Activated CD4-positive, alpha-beta memory T cell treated with anti-CD3 and anti-CD28 coated beads for 36 hours (primary cell): ENCODE results near the gene PCDHB4. TPM values are rescaled to one million over a fixed set of nuclear protein-coding genes. Genes with fewer than 3 reads are reported as not detected.
"Not testable (repeated sequence)": the region's sequence is repeated elsewhere in the genome, so short reads cannot be mapped to it uniquely, and the experiment has no call there.

Source experiments
- CTCF ChIA-PET: fragments of 350-600 bp; sonication (Branson Sonifier 250); formaldehyde crosslinking; loops from one replicate; lab custom pipeline; 2021; ENCODE audit warnings: antibody characterized with exemption, inconsistent platforms; lab: Charles Lee
- POLR2A ChIA-PET: fragments of 350-600 bp; sonication (Branson Sonifier 250); formaldehyde crosslinking; loops from one replicate; lab custom pipeline; 2021; ENCODE audit warnings: antibody characterized with exemption; lab: Charles Lee
- DNase-seq: peaks from one replicate; pipeline ENCODE4 v3.0.0-alpha.2; 2020
- H3K27ac Mint-ChIP-seq: one replicate; pipeline ENCODE4 v1.8.0; 2021; ENCODE audit warnings: mixed read lengths
- H3K27me3 Mint-ChIP-seq: one replicate; pipeline ENCODE4 v1.8.0; 2021; ENCODE audit warnings: mixed read lengths
- H3K36me3 Mint-ChIP-seq: one replicate; pipeline ENCODE4 v1.8.0; 2021; ENCODE audit warnings: mixed read lengths
- H3K4me1 Mint-ChIP-seq: one replicate; pipeline ENCODE4 v1.8.0; 2021; ENCODE audit warnings: low read depth, mixed read lengths
- H3K4me3 Mint-ChIP-seq: one replicate; pipeline ENCODE4 v1.8.0; 2021; ENCODE audit warnings: mild to moderate bottlenecking, mixed read lengths
- H3K9me3 Mint-ChIP-seq: one replicate; pipeline ENCODE4 v1.8.0; 2021; ENCODE audit warnings: mixed read lengths
- intact Hi-C: fragments of 100-400 bp; cut with micrococcal nuclease; formaldehyde crosslinking; loops from one replicate; pipeline ENCODE4 v1.15.1; 2023
- total RNA-seq, 2 experiments: library from RNA; stranded (reverse); gene quantifications; one replicate each; pipeline ENCODE4 v1.2.3, GENCODE V29; 2021

PCDHB4 gene
- total RNA-seq, 2 experiments from 2014 or later: not detected

DNA sequence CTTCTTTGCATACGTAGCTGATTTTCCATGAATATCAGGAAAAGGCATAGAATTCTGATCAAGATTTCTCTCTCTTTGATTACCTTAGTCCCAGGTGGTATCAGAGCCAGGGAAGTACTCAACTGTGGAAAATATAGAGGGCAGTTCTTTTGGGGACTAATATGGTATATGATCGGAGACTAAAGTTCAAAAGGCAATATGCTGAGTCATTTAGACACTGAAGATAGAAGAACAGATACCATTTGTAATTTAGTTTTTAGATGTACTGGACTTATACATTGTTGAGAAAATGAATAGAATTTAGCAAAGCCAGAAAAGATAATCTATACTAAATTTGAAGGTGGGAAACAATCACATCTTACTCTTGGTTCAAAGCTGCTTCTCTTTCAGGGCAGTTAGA, 16.3 kb upstream of the PCDHB4 start:
- Mint-ChIP-seq H3K27ac (no peak overlapping the region), H3K36me3 (peaks cover 5% of the 10 kb centered on the region), H3K4me1 (peaks cover 1% of the 10 kb centered on the region), H3K4me3 (no peak overlapping the region), H3K9me3 (peaks cover 16% of the 10 kb centered on the region), H3K27me3 (peaks cover 14% of the 10 kb centered on the region)
- CTCF ChIA-PET: no interaction called here
- POLR2A ChIA-PET: no interaction called here
- no peak for DNase-seq
- intact Hi-C loops: no loop called here

DNA sequence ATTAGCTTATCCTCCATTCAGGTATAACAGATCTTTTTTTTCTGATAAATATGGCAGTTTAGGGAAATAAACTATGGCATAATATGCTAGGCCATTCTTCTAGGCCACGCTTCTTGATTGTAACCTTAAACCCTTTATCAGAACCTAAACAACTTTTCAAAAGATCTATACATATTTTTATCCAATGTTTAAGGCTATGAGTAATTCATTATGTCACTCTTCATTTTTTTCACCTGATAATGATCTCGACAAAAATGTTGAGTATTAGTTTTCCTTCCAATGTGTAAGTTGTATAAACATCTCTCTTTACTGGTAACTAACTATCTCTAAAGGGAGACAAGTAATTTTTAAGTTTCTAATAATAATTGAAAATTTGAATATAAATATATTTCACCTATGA, 2.4 kb upstream of the PCDHB4 start:
- Mint-ChIP-seq H3K27ac (no peak overlapping the region), H3K4me1 (no peaks in the 10 kb centered on the region), H3K27me3 (peaks cover 7% of the 10 kb centered on the region), H3K9me3 (peaks cover 27% of the 10 kb centered on the region), H3K36me3 (peaks cover 9% of the 10 kb centered on the region), H3K4me3 (no peak overlapping the region)
- ChIA-PET POLR2A (no interaction called here), CTCF (no interaction called here)
- no peak for DNase-seq
- intact Hi-C loops: no loop called here

DNA sequence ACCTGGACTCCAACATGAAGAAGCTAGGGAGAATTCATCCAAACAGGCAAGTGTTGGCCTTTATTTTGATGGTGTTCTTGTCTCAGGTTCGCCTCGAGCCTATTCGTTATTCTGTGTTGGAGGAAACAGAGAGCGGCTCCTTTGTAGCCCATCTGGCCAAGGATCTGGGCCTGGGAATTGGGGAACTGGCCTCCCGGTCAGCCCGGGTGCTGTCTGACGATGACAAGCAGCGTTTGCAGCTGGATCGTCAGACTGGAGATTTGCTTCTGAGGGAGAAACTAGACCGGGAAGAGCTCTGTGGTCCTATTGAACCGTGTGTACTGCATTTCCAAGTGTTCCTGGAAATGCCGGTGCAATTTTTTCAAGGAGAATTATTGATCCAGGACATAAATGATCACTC, 367 bp downstream of the PCDHB4 start:
- H3K9me3 Mint-ChIP-seq: peaks cover 9% of the 10 kb centered on the region
- POLR2A ChIA-PET: no interaction called here
- peaks cover 3% of the 10 kb centered on the region for H3K36me3 Mint-ChIP-seq
- intact Hi-C loops: no loop called here
- H3K4me3 Mint-ChIP-seq: no peak overlapping the region
- H3K27me3 Mint-ChIP-seq: peaks cover 7% of the 10 kb centered on the region
- H3K4me1 Mint-ChIP-seq: no peaks in the 10 kb centered on the region
- CTCF ChIA-PET: interaction anchor here (1.0 kb wide), 1 partner anchor 199 kb away, joined by 3 read pairs; the partner anchor contains the start of gene TAF7
- no peak overlapping the region for H3K27ac Mint-ChIP-seq
- no peak for DNase-seq

DNA sequence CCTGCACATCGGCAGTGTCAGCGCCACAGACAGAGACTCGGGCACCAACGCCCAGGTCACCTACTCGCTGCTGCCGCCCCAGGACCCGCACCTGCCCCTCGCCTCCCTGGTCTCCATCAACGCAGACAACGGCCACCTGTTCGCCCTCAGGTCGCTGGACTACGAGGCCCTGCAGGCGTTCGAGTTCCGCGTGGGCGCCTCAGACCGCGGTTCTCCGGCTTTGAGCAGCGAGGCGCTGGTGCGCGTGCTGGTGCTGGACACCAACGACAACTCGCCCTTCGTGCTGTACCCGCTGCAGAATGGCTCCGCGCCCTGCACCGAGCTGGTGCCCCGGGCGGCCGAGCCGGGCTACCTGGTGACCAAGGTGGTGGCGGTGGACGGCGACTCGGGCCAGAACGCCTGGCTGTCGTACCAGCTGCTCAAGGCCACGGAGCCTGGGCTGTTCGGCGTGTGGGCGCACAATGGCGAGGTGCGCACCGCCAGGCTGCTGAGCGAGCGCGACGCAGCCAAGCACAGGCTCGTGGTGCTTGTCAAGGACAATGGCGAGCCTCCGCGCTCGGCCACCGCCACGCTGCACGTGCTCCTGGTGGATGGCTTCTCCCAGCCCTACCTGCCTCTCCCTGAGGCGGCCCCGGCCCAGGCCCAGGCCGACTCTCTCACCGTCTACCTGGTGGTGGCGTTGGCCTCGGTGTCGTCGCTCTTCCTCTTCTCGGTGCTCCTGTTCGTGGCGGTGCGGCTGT, 1.9 kb downstream of the PCDHB4 start:
- POLR2A ChIA-PET, H3K4me1 Mint-ChIP-seq, CTCF ChIA-PET, H3K9me3 Mint-ChIP-seq, intact Hi-C loops, DNase-seq, H3K27me3 Mint-ChIP-seq, H3K4me3 Mint-ChIP-seq, H3K36me3 Mint-ChIP-seq, H3K27ac Mint-ChIP-seq: not testable (repeated sequence)

DNA sequence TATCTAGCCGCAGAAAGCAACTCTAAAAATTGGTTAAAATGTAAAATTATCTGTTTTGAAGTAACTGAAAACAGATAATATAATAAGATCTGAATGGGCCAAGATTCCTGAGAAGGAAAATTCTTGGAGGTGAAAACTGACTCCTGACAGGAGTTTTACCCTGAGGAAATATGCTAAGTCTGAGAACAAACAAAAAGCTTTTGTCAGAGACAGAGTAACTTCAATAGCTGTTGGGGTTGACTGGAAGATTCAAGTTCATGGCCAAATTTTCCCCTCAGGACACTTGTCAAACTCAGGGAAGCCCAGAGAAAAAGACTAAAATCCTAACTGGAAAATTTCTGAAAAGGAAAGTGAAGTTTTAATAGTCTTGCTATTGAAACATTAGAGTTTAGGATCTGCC, 5.7 kb downstream of the PCDHB4 start:
- Mint-ChIP-seq H3K4me1 (no peaks in the 10 kb centered on the region), H3K9me3 (peaks cover 9% of the 10 kb centered on the region), H3K4me3 (no peak overlapping the region), H3K36me3 (peaks cover 3% of the 10 kb centered on the region), H3K27ac (no peak overlapping the region), H3K27me3 (peaks cover 10% of the 10 kb centered on the region)
- no peak for DNase-seq
- ChIA-PET POLR2A (no interaction called here), CTCF (interaction anchor here (1.2 kb wide), 1 partner anchor 12 kb away, joined by 3 read pairs; no protein-coding TSS in a partner anchor)
- intact Hi-C loops: no loop called here

DNA sequence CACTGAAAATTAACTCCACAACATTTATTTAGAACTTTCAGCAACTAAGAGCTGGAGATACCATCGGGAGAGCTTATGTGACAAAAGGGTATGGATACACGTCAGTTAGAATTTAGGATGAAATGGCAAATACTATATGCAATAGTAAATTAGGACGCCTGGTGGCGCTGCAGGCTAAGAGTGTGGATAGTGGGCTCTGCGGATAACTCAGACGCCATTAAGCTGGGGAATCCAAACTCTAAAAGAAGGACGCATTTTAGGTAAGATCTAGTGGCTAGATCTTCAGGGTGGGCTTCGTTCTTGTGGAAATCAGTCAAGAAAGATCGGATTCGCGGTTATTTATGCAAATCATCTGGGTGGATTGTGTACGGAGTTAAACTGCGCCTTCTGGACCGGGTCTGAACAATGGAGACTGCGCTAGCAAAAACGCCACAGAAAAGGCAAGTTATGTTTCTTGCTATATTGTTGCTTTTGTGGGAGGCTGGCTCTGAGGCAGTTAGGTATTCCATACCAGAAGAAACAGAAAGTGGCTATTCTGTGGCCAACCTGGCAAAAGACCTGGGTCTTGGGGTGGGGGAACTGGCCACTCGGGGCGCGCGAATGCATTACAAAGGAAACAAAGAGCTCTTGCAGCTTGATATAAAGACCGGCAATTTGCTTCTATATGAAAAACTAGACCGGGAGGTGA, 13.6 kb downstream of the PCDHB4 start, which contains the start of gene PCDHB5:
PCDHB5 (plus strand) TSS at position 177 of the 688 bp plus-strand sequence; CDS start at position 406, 229 bp downstream.
- no peak within 1 kb of the TSS for H3K27ac Mint-ChIP-seq
- H3K36me3 Mint-ChIP-seq: peaks cover 5% of the 10 kb centered on the region
- peaks cover 7% of the 10 kb centered on the region for H3K27me3 Mint-ChIP-seq
- intact Hi-C loops: no loop called here
- no peak for DNase-seq
- peak within 1 kb of the TSS; percentile 1 for H3K4me3 Mint-ChIP-seq
- CTCF ChIA-PET: interaction anchor here (1.1 to 1.3 kb wide), 2 partner anchors 40 to 49 kb away, joined by 3 read pairs; no protein-coding TSS in a partner anchor
- peaks cover 41% of the 10 kb centered on the region for H3K9me3 Mint-ChIP-seq
- POLR2A ChIA-PET: no interaction called here
- peaks cover 6% of the 10 kb centered on the region for H3K4me1 Mint-ChIP-seq

DNA sequence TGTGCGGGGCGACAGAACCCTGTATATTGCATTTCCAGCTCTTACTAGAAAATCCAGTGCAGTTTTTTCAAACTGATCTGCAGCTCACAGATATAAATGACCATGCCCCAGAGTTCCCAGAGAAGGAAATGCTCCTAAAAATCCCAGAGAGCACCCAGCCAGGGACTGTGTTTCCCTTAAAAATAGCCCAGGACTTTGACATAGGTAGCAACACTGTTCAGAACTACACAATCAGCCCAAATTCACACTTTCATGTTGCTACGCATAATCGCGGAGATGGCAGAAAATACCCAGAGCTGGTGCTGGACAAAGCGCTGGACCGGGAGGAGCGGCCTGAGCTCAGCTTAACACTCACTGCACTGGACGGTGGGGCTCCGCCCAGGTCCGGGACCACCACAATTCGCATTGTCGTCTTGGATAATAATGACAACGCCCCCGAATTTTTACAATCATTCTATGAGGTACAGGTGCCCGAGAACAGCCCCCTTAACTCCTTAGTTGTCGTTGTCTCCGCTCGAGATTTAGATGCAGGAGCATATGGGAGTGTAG, 14.2 kb downstream of the PCDHB4 start:
- DNase-seq: no peak
- peaks cover 5% of the 10 kb centered on the region for H3K36me3 Mint-ChIP-seq
- POLR2A ChIA-PET: no interaction called here
- no peak overlapping the region for H3K27ac Mint-ChIP-seq
- no peak overlapping the region for H3K4me3 Mint-ChIP-seq
- peaks cover 7% of the 10 kb centered on the region for H3K27me3 Mint-ChIP-seq
- intact Hi-C loops: no loop called here
- H3K9me3 Mint-ChIP-seq: peaks cover 41% of the 10 kb centered on the region
- peaks cover 6% of the 10 kb centered on the region for H3K4me1 Mint-ChIP-seq
- CTCF ChIA-PET: interaction anchor here (1.1 to 1.3 kb wide), 2 partner anchors 41 to 50 kb away, joined by 3 read pairs; no protein-coding TSS in a partner anchor

DNA sequence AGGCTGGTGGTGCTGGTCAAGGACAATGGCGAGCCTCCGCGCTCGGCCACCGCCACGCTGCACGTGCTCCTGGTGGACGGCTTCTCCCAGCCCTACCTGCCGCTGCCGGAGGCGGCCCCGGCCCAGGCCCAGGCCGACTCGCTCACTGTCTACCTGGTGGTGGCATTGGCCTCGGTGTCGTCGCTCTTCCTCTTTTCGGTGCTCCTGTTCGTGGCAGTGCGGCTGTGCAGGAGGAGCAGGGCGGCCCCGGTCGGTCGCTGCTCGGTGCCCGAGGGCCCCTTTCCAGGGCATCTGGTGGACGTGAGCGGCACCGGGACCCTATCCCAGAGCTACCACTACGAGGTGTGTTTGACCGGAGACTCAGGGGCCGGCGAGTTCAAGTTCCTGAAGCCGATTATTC, 15.7 kb downstream of the PCDHB4 start:
- intact Hi-C loops, H3K27me3 Mint-ChIP-seq, H3K27ac Mint-ChIP-seq, H3K4me3 Mint-ChIP-seq, CTCF ChIA-PET, H3K4me1 Mint-ChIP-seq, DNase-seq, POLR2A ChIA-PET, H3K36me3 Mint-ChIP-seq: not testable (repeated sequence)
- peaks cover 41% of the 10 kb centered on the region for H3K9me3 Mint-ChIP-seq

DNA sequence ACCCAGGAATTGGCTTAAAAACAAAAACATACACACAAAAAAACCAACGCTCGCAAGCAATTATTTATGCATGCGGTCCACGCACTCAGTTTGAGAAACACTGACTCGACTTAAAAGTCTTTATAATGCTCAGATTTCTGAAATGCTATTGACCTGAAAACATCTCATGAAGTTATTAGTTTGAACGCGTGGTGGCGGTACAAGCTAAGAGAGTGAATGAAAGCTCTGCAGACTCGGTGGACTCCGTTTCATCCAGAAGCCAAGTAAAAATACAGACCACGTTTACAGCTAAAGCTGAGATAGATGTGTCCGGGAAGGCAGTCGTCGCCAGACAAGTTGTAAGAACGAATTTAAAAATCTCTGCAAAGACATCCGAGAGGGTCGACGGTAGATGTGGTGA, 28.2 kb downstream of the PCDHB4 start, which contains the start of gene PCDHB6:
PCDHB6 (plus strand) TSS at position 246 of the 400 bp plus-strand sequence. CDS start 201 bp downstream, outside the sequence.
- Mint-ChIP-seq H3K27me3 (peaks cover 27% of the 10 kb centered on the region), H3K27ac (no peak within 1 kb of the TSS), H3K36me3 (peaks cover 9% of the 10 kb centered on the region), H3K9me3 (peaks cover 19% of the 10 kb centered on the region), H3K4me1 (no peaks in the 10 kb centered on the region), H3K4me3 (no peak within 1 kb of the TSS)
- intact Hi-C loops: no loop called here
- no peak for DNase-seq
- POLR2A ChIA-PET: no interaction called here
- CTCF ChIA-PET: no interaction called here

DNA sequence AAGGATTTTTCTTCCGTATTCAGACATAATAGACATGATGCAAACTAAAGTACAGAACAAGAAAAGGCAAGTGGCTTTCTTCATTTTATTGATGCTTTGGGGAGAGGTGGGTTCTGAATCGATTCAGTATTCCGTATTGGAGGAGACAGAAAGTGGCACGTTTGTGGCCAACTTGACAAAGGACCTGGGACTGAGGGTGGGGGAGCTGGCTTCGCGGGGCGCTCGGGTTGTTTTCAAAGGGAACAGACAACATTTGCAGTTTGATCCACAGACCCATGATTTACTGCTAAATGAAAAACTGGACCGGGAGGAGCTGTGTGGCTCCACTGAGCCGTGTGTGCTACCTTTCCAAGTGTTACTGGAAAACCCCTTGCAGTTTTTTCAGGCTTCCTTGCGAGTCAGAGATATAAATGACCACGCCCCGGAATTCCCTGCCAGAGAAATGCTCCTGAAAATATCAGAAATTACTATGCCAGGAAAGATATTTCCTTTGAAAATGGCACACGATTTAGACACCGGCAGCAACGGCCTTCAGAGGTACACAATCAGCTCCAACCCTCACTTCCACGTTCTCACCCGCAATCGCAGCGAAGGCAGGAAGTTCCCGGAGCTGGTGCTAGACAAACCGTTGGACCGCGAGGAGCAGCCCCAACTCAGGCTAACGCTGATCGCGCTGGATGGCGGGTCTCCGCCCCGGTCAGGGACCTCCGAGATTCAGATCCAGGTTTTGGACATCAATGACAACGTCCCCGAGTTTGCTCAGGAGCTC, 28.8 kb downstream of the PCDHB4 start:
- DNase-seq: no peak
- ChIA-PET POLR2A (no interaction called here), CTCF (interaction anchor here (0.6 kb wide), 1 partner anchor 170 kb away, joined by 3 read pairs; the partner anchor contains the start of gene TAF7)
- intact Hi-C loops: no loop called here
- H3K27me3 Mint-ChIP-seq: peaks cover 27% of the 10 kb centered on the region
- H3K9me3 Mint-ChIP-seq: peaks cover 19% of the 10 kb centered on the region
- peaks cover 9% of the 10 kb centered on the region for H3K36me3 Mint-ChIP-seq
- H3K4me1 Mint-ChIP-seq: no peaks in the 10 kb centered on the region
- H3K4me3 Mint-ChIP-seq: no peak overlapping the region
- H3K27ac Mint-ChIP-seq: no peak overlapping the region

DNA sequence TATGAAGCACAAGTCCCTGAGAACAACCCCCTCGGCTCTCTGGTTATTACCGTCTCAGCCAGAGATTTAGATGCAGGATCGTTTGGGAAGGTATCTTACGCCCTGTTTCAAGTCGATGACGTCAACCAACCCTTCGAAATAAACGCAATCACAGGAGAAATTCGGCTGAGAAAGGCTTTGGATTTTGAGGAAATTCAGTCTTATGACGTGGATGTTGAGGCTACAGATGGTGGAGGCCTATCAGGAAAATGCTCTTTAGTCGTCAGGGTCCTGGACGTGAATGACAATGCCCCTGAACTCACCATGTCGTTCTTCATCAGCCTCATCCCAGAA, 29.3 kb downstream of the PCDHB4 start:
- Mint-ChIP-seq H3K27me3 (peaks cover 27% of the 10 kb centered on the region), H3K4me1 (no peaks in the 10 kb centered on the region), H3K9me3 (peaks cover 19% of the 10 kb centered on the region), H3K4me3 (no peak overlapping the region), H3K36me3 (peaks cover 9% of the 10 kb centered on the region), H3K27ac (no peak overlapping the region)
- intact Hi-C loops: no loop called here
- CTCF ChIA-PET: interaction anchor here (0.6 kb wide), 1 partner anchor 170 kb away, joined by 3 read pairs; the partner anchor contains the start of gene TAF7
- no peak for DNase-seq
- POLR2A ChIA-PET: no interaction called here
